Liver (tissue), 3 donors: ENCODE data around the gene ZNF219.

Experiments used
- FOXA1 ChIP-seq: IDR thresholded peaks from 2 replicates; pipeline ENCODE4 v1.6.1; 2016; ENCODE audit warnings: antibody characterized with exemption
- HNF4G ChIP-seq: IDR thresholded peaks from 2 replicates; pipeline ENCODE4 v1.6.1; 2016; ENCODE audit warnings: antibody characterized with exemption
- JUND ChIP-seq, 2 donors: IDR thresholded peaks; 2 replicates each; pipeline ENCODE4 v1.6.1; 2016; ENCODE audit warnings: antibody characterized with exemption in 2 of 2
- RAD21 ChIP-seq, 2 donors: IDR thresholded peaks; 2 replicates each; pipeline ENCODE4 v1.6.1; 2016; ENCODE audit warnings: antibody characterized with exemption in 2 of 2, mild to moderate bottlenecking in 2 of 2
- RXRA ChIP-seq, 2 donors: IDR thresholded peaks; 2 replicates each; pipeline ENCODE4 v1.6.1; 2017 to 2018; ENCODE audit warnings: antibody characterized with exemption in 2 of 2, mild to moderate bottlenecking in 1 of 2
- SP1 ChIP-seq: IDR thresholded peaks from 2 replicates; pipeline ENCODE4 v1.6.1; 2018; ENCODE audit warnings: antibody characterized with exemption, mild to moderate bottlenecking
- TAF1 ChIP-seq: conservative IDR thresholded peaks from 2 replicates; pipeline ENCODE4 v1.6.1; 2016; ENCODE audit warnings: antibody characterized with exemption, mild to moderate bottlenecking
- YY1 ChIP-seq: IDR thresholded peaks from 2 replicates; pipeline ENCODE4 v1.6.1; 2016; ENCODE audit warnings: antibody characterized with exemption, mild to moderate bottlenecking
- TF ChIP-seq, protein P1 (sequence below): fragments of 150-350 bp; IDR thresholded peaks from 2 replicates; pipeline ENCODE4 v1.5.1; 2017; ENCODE audit warnings: improper control_type of control experiment, low read depth, low read length; ENCODE audit not compliant: missing input control
- TF ChIP-seq, protein P2 (sequence below): IDR thresholded peaks from 2 replicates; pipeline ENCODE4 v1.6.1; 2016; ENCODE audit warnings: antibody characterized with exemption
- TF ChIP-seq, protein P3 (sequence below): IDR thresholded peaks from 2 replicates; pipeline ENCODE4 v1.6.1; 2016; ENCODE audit warnings: antibody characterized with exemption
- TF ChIP-seq, protein P4 (sequence below): IDR thresholded peaks from 2 replicates; pipeline ENCODE4 v1.6.1; 2016; ENCODE audit warnings: antibody characterized with exemption
- TF ChIP-seq, protein P5 (sequence below): IDR thresholded peaks from 2 replicates; pipeline ENCODE4 v1.6.1; 2016; ENCODE audit warnings: antibody characterized with exemption, mild to moderate bottlenecking
- donor health status: healthy.
- donor health status: healthy.

DNA sequence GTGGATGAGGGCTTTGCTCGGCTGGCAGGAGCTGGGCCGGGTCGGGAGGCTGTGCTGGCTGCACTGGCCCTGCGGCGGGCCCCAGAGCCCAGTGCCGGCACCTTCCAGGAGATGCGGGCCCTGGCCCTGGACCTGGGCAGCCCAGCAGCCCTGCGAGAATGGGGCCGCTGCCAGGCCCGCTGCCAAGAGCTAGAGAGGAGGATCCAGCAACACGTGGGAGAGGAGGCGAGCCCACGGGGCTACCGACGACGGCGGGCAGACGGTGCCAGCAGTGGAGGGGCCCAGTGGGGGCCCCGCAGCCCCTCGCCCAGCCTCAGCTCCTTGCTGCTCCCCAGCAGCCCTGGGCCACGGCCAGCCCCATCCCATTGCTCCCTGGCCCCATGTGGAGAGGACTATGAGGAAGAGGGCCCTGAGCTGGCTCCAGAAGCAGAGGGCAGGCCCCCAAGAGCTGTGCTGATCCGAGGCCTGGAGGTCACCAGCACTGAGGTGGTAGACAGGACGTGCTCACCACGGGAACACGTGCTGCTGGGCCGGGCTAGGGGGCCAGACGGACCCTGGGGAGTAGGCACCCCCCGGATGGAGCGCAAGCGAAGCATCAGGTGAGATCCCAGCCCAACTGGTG is 16.8 kb downstream of the ZNF219 start:
- TF ChIP-seq, protein P1, sequence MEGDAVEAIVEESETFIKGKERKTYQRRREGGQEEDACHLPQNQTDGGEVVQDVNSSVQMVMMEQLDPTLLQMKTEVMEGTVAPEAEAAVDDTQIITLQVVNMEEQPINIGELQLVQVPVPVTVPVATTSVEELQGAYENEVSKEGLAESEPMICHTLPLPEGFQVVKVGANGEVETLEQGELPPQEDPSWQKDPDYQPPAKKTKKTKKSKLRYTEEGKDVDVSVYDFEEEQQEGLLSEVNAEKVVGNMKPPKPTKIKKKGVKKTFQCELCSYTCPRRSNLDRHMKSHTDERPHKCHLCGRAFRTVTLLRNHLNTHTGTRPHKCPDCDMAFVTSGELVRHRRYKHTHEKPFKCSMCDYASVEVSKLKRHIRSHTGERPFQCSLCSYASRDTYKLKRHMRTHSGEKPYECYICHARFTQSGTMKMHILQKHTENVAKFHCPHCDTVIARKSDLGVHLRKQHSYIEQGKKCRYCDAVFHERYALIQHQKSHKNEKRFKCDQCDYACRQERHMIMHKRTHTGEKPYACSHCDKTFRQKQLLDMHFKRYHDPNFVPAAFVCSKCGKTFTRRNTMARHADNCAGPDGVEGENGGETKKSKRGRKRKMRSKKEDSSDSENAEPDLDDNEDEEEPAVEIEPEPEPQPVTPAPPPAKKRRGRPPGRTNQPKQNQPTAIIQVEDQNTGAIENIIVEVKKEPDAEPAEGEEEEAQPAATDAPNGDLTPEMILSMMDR = no peak
- TF ChIP-seq RXRA (IDR thresholded peaks at IDR 0.05) (no peak), YY1 (no peak), TAF1 (no peak), SP1 (no peak), FOXA1 (no peak), HNF4G (no peak), RAD21 (IDR thresholded peaks at IDR 0.05) (no peak), JUND (IDR thresholded peaks at IDR 0.05) (no peak)
- TF ChIP-seq, protein P2, sequence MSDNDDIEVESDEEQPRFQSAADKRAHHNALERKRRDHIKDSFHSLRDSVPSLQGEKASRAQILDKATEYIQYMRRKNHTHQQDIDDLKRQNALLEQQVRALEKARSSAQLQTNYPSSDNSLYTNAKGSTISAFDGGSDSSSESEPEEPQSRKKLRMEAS = no peak
- TF ChIP-seq, protein P3, sequence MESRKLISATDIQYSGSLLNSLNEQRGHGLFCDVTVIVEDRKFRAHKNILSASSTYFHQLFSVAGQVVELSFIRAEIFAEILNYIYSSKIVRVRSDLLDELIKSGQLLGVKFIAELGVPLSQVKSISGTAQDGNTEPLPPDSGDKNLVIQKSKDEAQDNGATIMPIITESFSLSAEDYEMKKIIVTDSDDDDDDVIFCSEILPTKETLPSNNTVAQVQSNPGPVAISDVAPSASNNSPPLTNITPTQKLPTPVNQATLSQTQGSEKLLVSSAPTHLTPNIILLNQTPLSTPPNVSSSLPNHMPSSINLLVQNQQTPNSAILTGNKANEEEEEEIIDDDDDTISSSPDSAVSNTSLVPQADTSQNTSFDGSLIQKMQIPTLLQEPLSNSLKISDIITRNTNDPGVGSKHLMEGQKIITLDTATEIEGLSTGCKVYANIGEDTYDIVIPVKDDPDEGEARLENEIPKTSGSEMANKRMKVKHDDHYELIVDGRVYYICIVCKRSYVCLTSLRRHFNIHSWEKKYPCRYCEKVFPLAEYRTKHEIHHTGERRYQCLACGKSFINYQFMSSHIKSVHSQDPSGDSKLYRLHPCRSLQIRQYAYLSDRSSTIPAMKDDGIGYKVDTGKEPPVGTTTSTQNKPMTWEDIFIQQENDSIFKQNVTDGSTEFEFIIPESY = no peak
- TF ChIP-seq, protein P4, sequence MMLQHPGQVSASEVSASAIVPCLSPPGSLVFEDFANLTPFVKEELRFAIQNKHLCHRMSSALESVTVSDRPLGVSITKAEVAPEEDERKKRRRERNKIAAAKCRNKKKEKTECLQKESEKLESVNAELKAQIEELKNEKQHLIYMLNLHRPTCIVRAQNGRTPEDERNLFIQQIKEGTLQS = no peak
- TF ChIP-seq, protein P5, sequence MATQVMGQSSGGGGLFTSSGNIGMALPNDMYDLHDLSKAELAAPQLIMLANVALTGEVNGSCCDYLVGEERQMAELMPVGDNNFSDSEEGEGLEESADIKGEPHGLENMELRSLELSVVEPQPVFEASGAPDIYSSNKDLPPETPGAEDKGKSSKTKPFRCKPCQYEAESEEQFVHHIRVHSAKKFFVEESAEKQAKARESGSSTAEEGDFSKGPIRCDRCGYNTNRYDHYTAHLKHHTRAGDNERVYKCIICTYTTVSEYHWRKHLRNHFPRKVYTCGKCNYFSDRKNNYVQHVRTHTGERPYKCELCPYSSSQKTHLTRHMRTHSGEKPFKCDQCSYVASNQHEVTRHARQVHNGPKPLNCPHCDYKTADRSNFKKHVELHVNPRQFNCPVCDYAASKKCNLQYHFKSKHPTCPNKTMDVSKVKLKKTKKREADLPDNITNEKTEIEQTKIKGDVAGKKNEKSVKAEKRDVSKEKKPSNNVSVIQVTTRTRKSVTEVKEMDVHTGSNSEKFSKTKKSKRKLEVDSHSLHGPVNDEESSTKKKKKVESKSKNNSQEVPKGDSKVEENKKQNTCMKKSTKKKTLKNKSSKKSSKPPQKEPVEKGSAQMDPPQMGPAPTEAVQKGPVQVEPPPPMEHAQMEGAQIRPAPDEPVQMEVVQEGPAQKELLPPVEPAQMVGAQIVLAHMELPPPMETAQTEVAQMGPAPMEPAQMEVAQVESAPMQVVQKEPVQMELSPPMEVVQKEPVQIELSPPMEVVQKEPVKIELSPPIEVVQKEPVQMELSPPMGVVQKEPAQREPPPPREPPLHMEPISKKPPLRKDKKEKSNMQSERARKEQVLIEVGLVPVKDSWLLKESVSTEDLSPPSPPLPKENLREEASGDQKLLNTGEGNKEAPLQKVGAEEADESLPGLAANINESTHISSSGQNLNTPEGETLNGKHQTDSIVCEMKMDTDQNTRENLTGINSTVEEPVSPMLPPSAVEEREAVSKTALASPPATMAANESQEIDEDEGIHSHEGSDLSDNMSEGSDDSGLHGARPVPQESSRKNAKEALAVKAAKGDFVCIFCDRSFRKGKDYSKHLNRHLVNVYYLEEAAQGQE = no peak
